K562 (cell line): ENCODE results near the gene TMC1. TPM values are rescaled to one million over a fixed set of nuclear protein-coding genes. Genes with fewer than 3 reads are reported as not detected.

ENCODE experiments used
- ATAC-seq: fragments of 200-7000 bp; cut with Tn5 transposase; 3 replicates; pipeline ENCODE4 v1.9.1; 2020; ENCODE audit warnings: moderate library complexity
- BruUV-seq: library from RNA; stranded (reverse); fragments of 400-500 nt; replicated peaks from 2 replicates; lab custom pipeline; 2021; lab: Mats Ljungman, UMichigan
- CTCF ChIA-PET: fragments of 300-600 bp; formaldehyde crosslinking; extraction: SDS; loops from one replicate; lab custom pipeline; 2021; ENCODE audit warnings: low intra/inter-chr PET ratio; lab: Yijun Ruan, JAX
- POLR2A ChIA-PET: fragments of 300-600, 350-650 bp; sonication (Branson Sonifier 250); formaldehyde crosslinking; extraction: SDS; loops from one replicate; lab custom pipeline; 2021; ENCODE audit warnings: antibody characterized with exemption, inconsistent platforms; lab: Yijun Ruan, JAX
- DNase-seq, 4 experiments: peaks; one replicate each; pipeline versions ENCODE4 v3.0.0 to v3.0.0-alpha.2; 2011 to 2018; ENCODE audit warnings: low spot score in 3 of 4, mixed read lengths in 3 of 4; ENCODE audit errors: extremely low read depth in 1 of 4
- FAIRE-seq: peaks from 2 replicates; lab custom pipeline; 2011; peaks lifted over from hg19 to GRCh38; lab: Jason Lieb, UNC
- H2AFZ ChIP-seq: 2 replicates; pipeline ENCODE4 v1.6.0; 2011; ENCODE audit warnings: low read depth, low read length, control low read depth, inconsistent platforms
- H3K27ac ChIP-seq: fragments of 200-600 bp; 3 replicates; pipeline ENCODE4 v1.8.0; 2011; ENCODE audit warnings: low read depth, mild to moderate bottlenecking, control low read depth, inconsistent platforms, low read length, moderate library complexity, mixed read lengths; ENCODE audit errors: extremely low read depth
- H3K27me3 ChIP-seq, 2 experiments: fragments of 300-600 bp in 1 of 2; 2 replicates in 1 of 2; 3 replicates in 1 of 2; pipeline versions ENCODE4 v1.6.0 to v1.8.0; 2011; ENCODE audit warnings: inconsistent platforms in 2 of 2, low read length in 2 of 2, mild to moderate bottlenecking in 1 of 2, mixed read lengths in 1 of 2, moderate library complexity in 1 of 2; ENCODE audit not compliant: control insufficient read depth in 2 of 2, insufficient read depth in 2 of 2
- H3K36me3 ChIP-seq: fragments of 300-600 bp; 3 replicates; pipeline ENCODE4 v1.8.0; 2011; ENCODE audit warnings: mild to moderate bottlenecking, low read length, inconsistent platforms; ENCODE audit not compliant: control insufficient read depth, insufficient read depth
- H3K4me1 ChIP-seq, 2 experiments: fragments of 200-600 bp in 1 of 2; replicated peaks in 1 of 2; 2 replicates in 1 of 2; 3 replicates in 1 of 2; pipeline versions ENCODE4 v1.5.1 to v1.8.0; 2011; ENCODE audit warnings: inconsistent platforms in 2 of 2, low read length in 2 of 2, mild to moderate bottlenecking in 1 of 2, mixed read lengths in 1 of 2, moderate library complexity in 1 of 2; ENCODE audit not compliant: control insufficient read depth in 2 of 2, insufficient read depth in 2 of 2
- H3K4me2 ChIP-seq: 2 replicates; pipeline ENCODE4 v1.6.1; 2011; ENCODE audit warnings: low read length, control low read depth, inconsistent platforms, mixed read lengths; ENCODE audit not compliant: insufficient read depth
- H3K4me3 ChIP-seq: fragments of 200-600 bp; sonication (generic), shearing (Covaris generic); 2 replicates; pipeline ENCODE4 v1.5.1; 2016; ENCODE audit warnings: control low read depth, inconsistent platforms
- H3K79me2 ChIP-seq: fragments of 200-600 bp; 3 replicates; pipeline ENCODE4 v1.8.0; 2011; ENCODE audit warnings: low read length, inconsistent platforms; ENCODE audit not compliant: control insufficient read depth, insufficient read depth
- H3K9ac ChIP-seq, 2 experiments: 2 replicates each; pipeline versions ENCODE4 v1.6.0 to v1.6.1; 2011; ENCODE audit warnings: low read depth in 2 of 2, low read length in 2 of 2, control low read depth in 1 of 2, inconsistent platforms in 1 of 2, mild to moderate bottlenecking in 1 of 2, mixed read lengths in 1 of 2; ENCODE audit not compliant: insufficient read depth in 1 of 2
- H3K9me1 ChIP-seq: one replicate; pipeline ENCODE4 v1.6.0; 2011; ENCODE audit warnings: inconsistent platforms, mild to moderate bottlenecking, low read length, moderate library complexity; ENCODE audit not compliant: control insufficient read depth, insufficient read depth
- H3K9me3 ChIP-seq: replicated peaks from 2 replicates; pipeline ENCODE4 v1.5.1; 2011; ENCODE audit warnings: low read depth, low read length, inconsistent platforms; ENCODE audit not compliant: control insufficient read depth, insufficient read depth
- H4K20me1 ChIP-seq: replicated peaks from 2 replicates; pipeline ENCODE4 v1.6.1; 2011; ENCODE audit warnings: low read length, inconsistent platforms, mixed read lengths; ENCODE audit not compliant: control insufficient read depth, insufficient read depth
- CBX8 ChIP-seq: fragments of 200-600 bp; sonication (generic); IDR thresholded peaks from 2 replicates; pipeline ENCODE4 v1.6.1; 2012; ENCODE audit warnings: borderline replicate concordance, mixed run types, low read depth, mild to moderate bottlenecking, moderate library complexity, mixed read lengths, low read length, control low read depth, inconsistent platforms; ENCODE audit not compliant: poor library complexity, severe bottlenecking; ENCODE audit errors: extremely low read depth
- GTF2A2 ChIP-seq: IDR thresholded peaks from 2 replicates; pipeline ENCODE4 v1.6.1; 2016; ENCODE audit warnings: mild to moderate bottlenecking, missing genetic modification characterization, missing compliant biosample characterization
- HMG20A ChIP-seq: fragments of 450-650 bp; formaldehyde crosslinking; conservative IDR thresholded peaks from 2 replicates; pipeline ENCODE4 v1.4.0; 2020; ENCODE audit warnings: mild to moderate bottlenecking, mixed read lengths
- MEF2D ChIP-seq: conservative IDR thresholded peaks from 2 replicates; pipeline ENCODE4 v1.6.1; 2016; ENCODE audit warnings: low read depth, missing genetic modification characterization, missing compliant biosample characterization
- RBM15 ChIP-seq: fragments of 200-400 bp; formaldehyde crosslinking; IDR thresholded peaks from 2 replicates; pipeline ENCODE4 v1.6.1; 2018; ENCODE audit warnings: mild to moderate bottlenecking, low read length, moderate library complexity; ENCODE audit not compliant: insufficient read depth
- SMC3 ChIP-seq: conservative IDR thresholded peaks from 2 replicates; pipeline ENCODE4 v1.6.1; 2011; ENCODE audit warnings: low read depth, low read length, improper control_type of control experiment; ENCODE audit not compliant: insufficient read depth
- ZNF23 ChIP-seq: fragments of 250-450 bp; sonication (Bioruptor Pico); IDR thresholded peaks from 2 replicates; pipeline ENCODE4 v1.4.0; 2020; ENCODE audit warnings: mild to moderate bottlenecking
- ZNF551 ChIP-seq: fragments of 250-450 bp; sonication (Bioruptor Pico); IDR thresholded peaks from 2 replicates; pipeline ENCODE4 v1.5.0; 2021; ENCODE audit warnings: mild to moderate bottlenecking, moderate library complexity
- WGBS: fragments of 100-300 bp; shearing (Covaris generic); methylation state at CpG from one replicate; pipeline ENCODE4 v1.1.6; 2016; ENCODE audit warnings: low coverage, mixed read lengths; ENCODE audit not compliant: insufficient coverage; ENCODE audit errors: missing lambda C conversion rate; 5-methylcytosine and 5-hydroxymethylcytosine counted together
- in situ Hi-C: fragments of 300-500 bp; cut with MboI; formaldehyde crosslinking; loops from 4 replicates; pipeline ENCODE4 v1.15.0; 2018; ENCODE audit warnings: inconsistent platforms, mixed read lengths
- intact Hi-C: fragments of 100-400 bp; cut with micrococcal nuclease; formaldehyde crosslinking; loops from 2 replicates; pipeline ENCODE4 v1.14.2; 2022
- polyA plus RNA-seq, 8 experiments: library from polyadenylated mRNA; depleted of rRNA in 4 of 8; stranded (reverse) in 5 of 8; unstranded in 3 of 8; fragments of >200 nt; fragmentation: Nextera tagmentation in 2 of 8; fragmentation: Illumina TruSeq in 1 of 8; extraction: Ambion mirVana in 2 of 8; extraction: Trizol in 1 of 8; gene quantifications; 2 replicates each; pipeline versions ENCODE4 v1.2.1 to v1.2.3, GENCODE V29; 2011 to 2014; ENCODE audit warnings: inconsistent platforms in 1 of 8, missing spikeins in 1 of 8
- total RNA-seq, 7 experiments: library from RNA; depleted of rRNA in 6 of 7; stranded (reverse); fragments of >200 nt in 6 of 7; fragmentation: Illumina TruSeq in 2 of 7; extraction: Trizol in 2 of 7; gene quantifications; 2 replicates each; pipeline versions ENCODE4 v1.2.1 to v1.2.3, GENCODE V29; 2011 to 2021; ENCODE audit warnings: low replicate concordance in 1 of 7
- TF ChIP-seq, protein P1 (sequence below): fragments of 250-450 bp; sonication (Bioruptor Pico); IDR thresholded peaks from 2 replicates; pipeline ENCODE4 v1.8.0; 2021; ENCODE audit warnings: moderate library complexity, mild to moderate bottlenecking, inconsistent platforms
- TF ChIP-seq, protein P2 (sequence below): fragments of 450-650 bp; IDR thresholded peaks from 2 replicates; pipeline ENCODE4 v1.6.1; 2017; ENCODE audit warnings: antibody characterized with exemption, mild to moderate bottlenecking

TMC1 gene
- total and polyA plus RNA-seq, 9 of the 15 experiments (the other 6 are each of a cell fraction or from before 2014, with no cell fraction given) = 0.10 to 0.15 TPM; not detected in 7

DNA sequence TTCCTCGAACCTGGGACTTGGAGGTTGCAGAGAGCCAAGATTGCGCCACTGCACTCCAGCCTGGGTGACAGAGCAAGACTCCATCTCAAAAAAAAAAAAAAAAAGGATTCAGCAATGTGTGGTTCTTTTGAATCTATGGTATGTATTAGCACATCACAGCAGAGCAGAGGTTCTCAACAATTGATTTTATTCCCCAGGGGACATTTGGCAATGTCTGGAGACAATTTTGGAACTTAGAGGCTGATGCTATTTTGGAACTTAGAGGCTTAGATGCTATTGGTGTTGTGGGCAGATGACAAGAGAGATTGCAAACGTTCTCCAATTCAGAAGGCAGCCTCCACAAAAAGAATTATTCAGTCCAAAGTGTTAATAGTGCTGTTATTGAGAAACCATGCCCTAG lies 115.2 kb downstream of the TMC1 start:
- H3K79me2 ChIP-seq = no peaks in the 10 kb centered on the region
- H3K4me1 ChIP-seq = no peaks in the 10 kb centered on the region
- ATAC-seq (no peak), DNase-seq (no peak), FAIRE-seq (no peak)
- no peak overlapping the region for H3K4me2 ChIP-seq
- H3K9me1 ChIP-seq = no peaks in the 10 kb centered on the region
- no TSS peak for BruUV-seq
- no peak overlapping the region for H3K27ac ChIP-seq
- H4K20me1 ChIP-seq = no peaks in the 10 kb centered on the region
- no peak overlapping the region for H2AFZ ChIP-seq
- CTCF ChIA-PET = no interaction called here
- TF ChIP-seq CBX8 = no peak
- no peak for TF ChIP-seq MEF2D (tag)
- TF ChIP-seq ZNF23 (CRISPR knock-in tag) = no peak
- TF ChIP-seq, protein P1, sequence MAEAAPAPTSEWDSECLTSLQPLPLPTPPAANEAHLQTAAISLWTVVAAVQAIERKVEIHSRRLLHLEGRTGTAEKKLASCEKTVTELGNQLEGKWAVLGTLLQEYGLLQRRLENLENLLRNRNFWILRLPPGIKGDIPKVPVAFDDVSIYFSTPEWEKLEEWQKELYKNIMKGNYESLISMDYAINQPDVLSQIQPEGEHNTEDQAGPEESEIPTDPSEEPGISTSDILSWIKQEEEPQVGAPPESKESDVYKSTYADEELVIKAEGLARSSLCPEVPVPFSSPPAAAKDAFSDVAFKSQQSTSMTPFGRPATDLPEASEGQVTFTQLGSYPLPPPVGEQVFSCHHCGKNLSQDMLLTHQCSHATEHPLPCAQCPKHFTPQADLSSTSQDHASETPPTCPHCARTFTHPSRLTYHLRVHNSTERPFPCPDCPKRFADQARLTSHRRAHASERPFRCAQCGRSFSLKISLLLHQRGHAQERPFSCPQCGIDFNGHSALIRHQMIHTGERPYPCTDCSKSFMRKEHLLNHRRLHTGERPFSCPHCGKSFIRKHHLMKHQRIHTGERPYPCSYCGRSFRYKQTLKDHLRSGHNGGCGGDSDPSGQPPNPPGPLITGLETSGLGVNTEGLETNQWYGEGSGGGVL (CRISPR knock-in tag) = no peak
- no peak for TF ChIP-seq HMG20A (CRISPR knock-in tag)
- no peak for TF ChIP-seq SMC3
- no peak for TF ChIP-seq RBM15
- no peak for TF ChIP-seq ZNF551 (CRISPR knock-in tag)
- no peak for TF ChIP-seq GTF2A2 (tag)
- TF ChIP-seq, protein P2, sequence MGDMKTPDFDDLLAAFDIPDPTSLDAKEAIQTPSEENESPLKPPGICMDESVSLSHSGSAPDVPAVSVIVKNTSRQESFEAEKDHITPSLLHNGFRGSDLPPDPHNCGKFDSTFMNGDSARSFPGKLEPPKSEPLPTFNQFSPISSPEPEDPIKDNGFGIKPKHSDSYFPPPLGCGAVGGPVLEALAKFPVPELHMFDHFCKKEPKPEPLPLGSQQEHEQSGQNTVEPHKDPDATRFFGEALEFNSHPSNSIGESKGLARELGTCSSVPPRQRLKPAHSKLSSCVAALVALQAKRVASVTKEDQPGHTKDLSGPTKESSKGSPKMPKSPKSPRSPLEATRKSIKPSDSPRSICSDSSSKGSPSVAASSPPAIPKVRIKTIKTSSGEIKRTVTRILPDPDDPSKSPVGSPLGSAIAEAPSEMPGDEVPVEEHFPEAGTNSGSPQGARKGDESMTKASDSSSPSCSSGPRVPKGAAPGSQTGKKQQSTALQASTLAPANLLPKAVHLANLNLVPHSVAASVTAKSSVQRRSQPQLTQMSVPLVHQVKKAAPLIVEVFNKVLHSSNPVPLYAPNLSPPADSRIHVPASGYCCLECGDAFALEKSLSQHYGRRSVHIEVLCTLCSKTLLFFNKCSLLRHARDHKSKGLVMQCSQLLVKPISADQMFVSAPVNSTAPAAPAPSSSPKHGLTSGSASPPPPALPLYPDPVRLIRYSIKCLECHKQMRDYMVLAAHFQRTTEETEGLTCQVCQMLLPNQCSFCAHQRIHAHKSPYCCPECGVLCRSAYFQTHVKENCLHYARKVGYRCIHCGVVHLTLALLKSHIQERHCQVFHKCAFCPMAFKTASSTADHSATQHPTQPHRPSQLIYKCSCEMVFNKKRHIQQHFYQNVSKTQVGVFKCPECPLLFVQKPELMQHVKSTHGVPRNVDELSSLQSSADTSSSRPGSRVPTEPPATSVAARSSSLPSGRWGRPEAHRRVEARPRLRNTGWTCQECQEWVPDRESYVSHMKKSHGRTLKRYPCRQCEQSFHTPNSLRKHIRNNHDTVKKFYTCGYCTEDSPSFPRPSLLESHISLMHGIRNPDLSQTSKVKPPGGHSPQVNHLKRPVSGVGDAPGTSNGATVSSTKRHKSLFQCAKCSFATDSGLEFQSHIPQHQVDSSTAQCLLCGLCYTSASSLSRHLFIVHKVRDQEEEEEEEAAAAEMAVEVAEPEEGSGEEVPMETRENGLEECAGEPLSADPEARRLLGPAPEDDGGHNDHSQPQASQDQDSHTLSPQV = no peak
- H3K36me3 ChIP-seq = no peaks in the 10 kb centered on the region
- WGBS = 0% methylated on average over 2 of the region's 3 CpGs
- H3K9ac ChIP-seq = no peak overlapping the region
- H3K27me3 ChIP-seq = peaks cover 4% of the 10 kb centered on the region in 2 experiments; a peak in 2 of 5 replicates
- POLR2A ChIA-PET = no interaction called here
- in situ Hi-C loops = no loop called here
- no peaks in the 10 kb centered on the region for H3K9me3 ChIP-seq
- H3K4me3 ChIP-seq = no peak overlapping the region
- intact Hi-C loops = no loop called here
